Mucosa of stomach (tissue), 1 donor: Measurements from ENCODE around the gene KRT13.

Experiments
- H3K27me3 ChIP-seq: one replicate; pipeline ENCODE4 v1.7.0; 2013; ENCODE audit warnings: mild to moderate bottlenecking, low read length; ENCODE audit not compliant: control insufficient read depth, insufficient read depth
- H3K36me3 ChIP-seq: one replicate; pipeline ENCODE4 v1.7.0; 2013; ENCODE audit warnings: low read length; ENCODE audit not compliant: control insufficient read depth, insufficient read depth
- H3K4me1 ChIP-seq: one replicate; pipeline ENCODE4 v1.7.0; 2013; ENCODE audit warnings: mild to moderate bottlenecking, low read length; ENCODE audit not compliant: control insufficient read depth, insufficient read depth
- H3K4me3 ChIP-seq: one replicate; pipeline ENCODE4 v1.7.0; 2013; ENCODE audit warnings: low read length
- H3K9ac ChIP-seq: one replicate; pipeline ENCODE4 v1.7.0; 2013; ENCODE audit warnings: mild to moderate bottlenecking, low read length, moderate library complexity
- H3K9me3 ChIP-seq: one replicate; pipeline ENCODE4 v1.7.0; 2013; ENCODE audit warnings: mild to moderate bottlenecking, low read length, moderate library complexity; ENCODE audit not compliant: control insufficient read depth
- donor health status: Pancreatic carcinoma.

KRT13 gene

DNA sequence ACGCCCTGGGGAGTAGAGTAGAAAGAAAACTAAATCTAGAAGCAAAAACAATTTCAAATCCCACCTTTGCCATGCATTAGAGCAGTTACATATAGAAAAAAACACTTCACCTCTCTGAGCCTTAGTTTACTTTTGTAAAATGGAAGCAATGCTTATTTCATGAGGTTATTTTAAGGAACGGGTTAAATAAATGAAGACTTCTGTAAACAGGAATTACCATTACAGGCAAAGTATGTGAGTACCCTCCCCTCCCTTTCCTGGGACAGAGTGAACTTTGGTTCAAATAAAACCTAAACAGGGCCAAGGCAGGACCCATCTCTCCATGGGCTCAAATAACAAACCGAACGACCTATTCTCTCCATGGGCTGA lies 17.8 kb upstream of the KRT13 start:
- H3K4me3 ChIP-seq, result peak overlapping the region; percentile 9
- H3K9ac ChIP-seq, result peak overlapping the region; percentile 40
- no peaks in the 10 kb centered on the region for H3K9me3 ChIP-seq
- peaks cover 67% of the 10 kb centered on the region for H3K4me1 ChIP-seq
- peaks cover 28% of the 10 kb centered on the region for H3K36me3 ChIP-seq
- H3K27me3 ChIP-seq, result peaks cover 14% of the 10 kb centered on the region

DNA sequence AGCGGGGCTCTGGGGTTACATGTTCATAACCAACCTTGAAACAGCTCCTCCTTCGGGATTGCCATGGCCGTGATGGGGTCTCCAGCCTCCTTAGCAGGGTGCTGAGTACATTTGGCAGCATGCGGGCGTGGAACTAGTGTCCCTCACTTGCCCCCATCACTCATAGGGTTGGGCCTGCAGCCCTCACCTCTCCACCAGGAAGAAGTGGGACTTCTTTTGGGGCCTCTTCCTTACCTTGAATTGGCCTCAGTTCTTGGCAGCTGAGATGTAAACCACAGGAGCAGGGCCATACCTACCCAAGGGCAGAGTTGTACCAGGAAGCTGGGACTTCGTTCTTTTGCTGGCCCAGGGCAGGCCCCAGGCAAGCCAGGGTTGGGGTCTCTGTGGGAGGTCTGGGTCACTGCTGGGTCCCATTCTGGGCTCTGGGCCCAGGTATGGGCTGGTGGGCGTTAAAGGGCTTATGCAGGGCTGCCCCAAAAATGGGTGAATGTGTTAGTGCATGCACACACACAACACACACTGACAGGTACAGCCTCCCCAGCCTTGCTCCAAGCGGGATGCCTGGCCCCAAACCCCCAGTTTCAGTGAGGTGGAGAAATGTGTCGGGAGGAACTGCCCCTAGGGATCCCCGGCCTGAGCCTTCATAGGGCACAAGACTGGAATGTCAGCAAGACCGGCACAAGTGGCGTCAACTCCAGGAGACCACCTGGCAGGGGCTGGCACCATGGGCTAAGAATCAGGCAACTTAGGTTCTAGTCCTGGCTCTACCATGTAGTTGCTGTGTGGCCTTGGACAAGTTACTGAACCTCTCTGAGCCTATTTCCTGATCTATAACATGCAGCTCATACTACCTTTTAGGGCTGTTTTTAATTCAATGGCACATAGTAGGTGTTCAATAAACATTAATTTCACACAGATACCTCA lies 17.2 kb upstream of the KRT13 start:
- H3K4me3 ChIP-seq, result peak overlapping the region; percentile 12
- peaks cover 9% of the 10 kb centered on the region for H3K27me3 ChIP-seq
- H3K9ac ChIP-seq, result peak overlapping the region; percentile 28
- H3K36me3 ChIP-seq, result peaks cover 28% of the 10 kb centered on the region
- H3K4me1 ChIP-seq, result peaks cover 66% of the 10 kb centered on the region
- no peaks in the 10 kb centered on the region for H3K9me3 ChIP-seq

DNA sequence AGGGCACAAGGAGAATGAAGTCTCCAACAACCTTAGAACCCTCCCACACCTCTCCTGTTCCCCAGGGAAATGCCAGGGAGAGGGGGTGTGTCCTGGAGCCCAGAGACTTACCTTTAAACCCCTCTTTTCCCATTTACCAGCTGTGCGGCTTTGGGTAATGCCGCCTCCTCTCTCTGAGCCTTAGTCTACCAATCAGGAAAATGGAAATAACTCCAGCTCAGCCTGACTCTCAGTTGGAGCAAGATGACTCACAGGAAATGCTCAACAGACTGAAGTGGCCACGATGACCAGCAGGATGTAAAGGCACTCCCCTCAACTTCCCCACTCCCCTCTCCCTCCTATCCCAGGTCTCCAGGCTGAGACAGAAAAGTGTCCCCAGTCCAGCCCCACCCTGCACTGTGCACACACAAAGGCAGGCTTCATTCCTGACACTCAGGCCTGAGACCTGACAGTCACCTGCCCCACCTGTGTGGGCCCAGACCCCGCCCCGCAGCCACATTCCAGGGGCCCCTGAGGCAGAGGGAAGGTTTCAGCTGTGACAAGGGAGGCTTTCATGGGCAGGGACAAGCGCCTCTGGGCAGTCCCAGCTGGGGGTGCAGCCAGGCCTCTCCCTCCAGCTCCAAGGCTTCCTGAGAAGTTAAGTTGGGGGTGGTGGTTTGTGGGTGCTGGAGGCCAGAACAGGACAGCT lies 16.3 kb upstream of the KRT13 start:
- Histone ChIP-seq H3K4me3 (no peak overlapping the region), H3K9ac (peak overlapping the region; percentile 2), H3K9me3 (no peaks in the 10 kb centered on the region), H3K27me3 (peaks cover under 1% of the 10 kb centered on the region), H3K4me1 (peaks cover 63% of the 10 kb centered on the region), H3K36me3 (peaks cover 22% of the 10 kb centered on the region)

DNA sequence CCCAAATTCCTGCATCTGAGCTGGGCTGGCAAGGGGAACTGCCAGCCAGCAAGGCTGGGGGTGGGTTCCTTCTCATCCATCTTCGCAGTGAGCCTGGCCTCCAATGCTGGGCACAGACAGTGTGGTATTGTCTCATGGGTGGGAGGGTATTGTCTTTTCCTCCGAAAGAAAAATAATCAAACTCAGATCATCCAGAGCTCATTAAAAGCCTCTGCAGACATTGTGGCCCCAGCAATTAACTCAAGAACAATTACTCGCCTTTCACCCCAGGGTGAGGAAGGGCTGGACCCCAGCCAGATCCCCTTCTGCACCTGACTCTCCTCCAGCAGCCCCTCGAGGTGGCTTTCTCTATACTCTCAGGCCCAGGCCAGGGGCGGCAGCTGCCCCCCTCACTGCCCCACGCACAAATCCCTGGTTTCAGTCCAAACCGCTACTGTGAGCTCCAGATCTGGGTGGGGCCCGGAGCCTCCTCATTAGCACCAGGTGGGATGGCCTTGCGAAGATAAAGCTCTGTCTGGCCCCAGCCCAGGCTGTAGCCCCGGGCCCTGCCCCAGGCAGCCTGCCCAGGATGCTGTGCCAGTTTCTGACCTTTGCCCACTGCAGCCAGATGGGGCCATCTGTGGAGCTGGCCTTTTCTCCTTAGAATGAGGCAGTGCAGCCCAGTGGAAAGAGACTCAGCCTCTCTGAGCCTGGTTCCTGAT lies 15.6 kb upstream of the KRT13 start:
- Histone ChIP-seq H3K9ac (peak overlapping the region; percentile 2), H3K4me1 (peaks cover 63% of the 10 kb centered on the region), H3K9me3 (no peaks in the 10 kb centered on the region), H3K27me3 (no peaks in the 10 kb centered on the region), H3K4me3 (no peak overlapping the region), H3K36me3 (peaks cover 21% of the 10 kb centered on the region)

DNA sequence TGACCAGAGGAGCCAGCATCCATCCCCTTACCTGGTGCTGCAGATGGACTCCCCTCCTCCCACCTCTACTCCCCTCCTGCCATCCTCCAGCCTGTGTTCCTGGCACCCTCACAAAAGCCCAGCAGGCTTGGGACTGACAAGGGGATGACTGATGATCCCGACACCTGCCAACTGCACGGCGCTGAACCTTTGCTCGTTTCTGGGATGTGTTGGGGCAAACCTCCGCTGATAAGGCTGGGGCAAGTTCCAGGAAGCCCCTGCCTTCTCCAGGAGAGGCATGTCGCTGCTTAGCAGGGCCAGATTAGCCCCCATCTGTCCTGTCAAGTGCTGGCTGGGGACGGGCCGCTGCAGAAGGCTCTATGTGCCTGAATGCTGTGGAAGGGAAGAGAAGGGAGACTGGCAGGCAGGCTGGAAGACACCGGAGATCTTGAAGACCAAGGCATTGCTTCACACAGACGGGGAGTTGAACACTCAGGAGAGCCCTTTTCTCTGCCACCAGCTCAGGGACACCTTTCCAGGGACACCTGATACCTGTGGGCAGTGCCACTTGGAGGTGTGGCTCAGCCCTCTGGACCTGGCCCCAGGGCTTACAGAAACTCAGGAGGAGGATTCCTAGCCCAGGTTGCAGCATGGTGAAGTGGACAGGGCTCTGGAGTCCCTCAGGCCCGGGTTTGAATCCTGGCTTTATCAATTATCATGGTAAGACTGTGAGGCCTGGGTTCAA lies 14.3 kb upstream of the KRT13 start:
- Histone ChIP-seq H3K9me3 (no peaks in the 10 kb centered on the region), H3K4me1 (peaks cover 53% of the 10 kb centered on the region), H3K36me3 (peaks cover 15% of the 10 kb centered on the region), H3K9ac (no peak overlapping the region), H3K4me3 (no peak overlapping the region), H3K27me3 (no peaks in the 10 kb centered on the region)

DNA sequence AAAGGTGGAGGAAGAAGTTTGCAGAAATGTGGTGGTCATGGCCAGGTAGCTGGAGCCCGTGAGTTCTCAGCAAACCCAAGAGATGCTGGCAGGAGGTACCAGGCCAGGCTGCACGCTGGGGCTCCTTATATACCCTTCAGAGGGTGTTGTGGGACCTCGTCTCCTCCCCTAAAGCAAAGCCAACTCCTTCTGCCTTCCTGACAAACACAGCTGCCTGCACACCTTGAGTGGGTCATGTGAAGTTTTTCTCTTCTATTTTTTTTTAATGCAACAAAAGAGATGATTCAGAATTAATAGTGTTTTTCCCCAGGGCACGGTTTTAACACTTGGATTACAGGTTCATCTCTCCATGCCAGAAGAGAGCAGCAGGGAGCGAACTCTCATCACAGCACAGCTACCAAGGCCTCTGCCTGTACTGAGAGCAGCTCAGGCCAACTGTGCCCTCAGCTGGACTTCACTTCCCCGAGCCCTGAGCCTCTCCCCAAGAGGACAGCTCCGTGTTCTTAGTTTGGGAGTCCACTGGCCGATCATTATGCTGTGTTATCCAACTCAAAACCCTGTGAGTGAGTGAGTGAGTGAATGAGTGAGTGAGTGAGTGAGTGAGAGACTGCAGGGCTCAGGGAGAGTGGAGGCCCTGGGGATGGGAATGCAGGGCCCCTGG lies 13.5 kb upstream of the KRT13 start, which contains the start of gene KRT15:
Gene KRT15 (minus strand): TSS at position 102 of the 661 bp plus-strand sequence. CDS start 63 bp downstream, at position 39.
- Histone ChIP-seq H3K36me3 (peaks cover 13% of the 10 kb centered on the region), H3K9ac (no peak within 1 kb of the TSS), H3K27me3 (no peaks in the 10 kb centered on the region), H3K4me1 (peaks cover 45% of the 10 kb centered on the region), H3K4me3 (no peak within 1 kb of the TSS), H3K9me3 (no peaks in the 10 kb centered on the region)

DNA sequence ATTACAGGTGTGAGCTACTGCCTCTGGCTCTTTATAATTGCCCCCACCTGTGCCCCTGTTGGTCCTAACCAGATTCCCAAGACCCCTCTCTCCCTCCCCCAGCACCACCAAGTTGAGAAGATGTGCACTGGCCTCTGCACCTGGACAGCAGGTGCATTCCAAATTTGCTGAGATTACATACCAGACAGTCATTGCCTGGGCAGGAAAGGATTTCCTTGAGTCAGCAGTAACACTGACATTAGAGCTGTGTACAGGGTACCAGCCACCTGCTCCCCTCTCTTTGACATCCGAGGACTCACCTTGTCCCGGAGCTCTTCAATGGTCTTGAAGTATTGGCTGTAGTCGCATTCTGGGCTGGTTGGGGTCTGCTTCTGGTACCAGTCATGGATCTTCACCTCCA lies 12.6 kb upstream of the KRT13 start:
- Histone ChIP-seq H3K4me3 (no peak overlapping the region), H3K36me3 (peaks cover 5% of the 10 kb centered on the region), H3K9me3 (no peaks in the 10 kb centered on the region), H3K27me3 (no peaks in the 10 kb centered on the region), H3K9ac (no peak overlapping the region), H3K4me1 (peaks cover 36% of the 10 kb centered on the region)

DNA sequence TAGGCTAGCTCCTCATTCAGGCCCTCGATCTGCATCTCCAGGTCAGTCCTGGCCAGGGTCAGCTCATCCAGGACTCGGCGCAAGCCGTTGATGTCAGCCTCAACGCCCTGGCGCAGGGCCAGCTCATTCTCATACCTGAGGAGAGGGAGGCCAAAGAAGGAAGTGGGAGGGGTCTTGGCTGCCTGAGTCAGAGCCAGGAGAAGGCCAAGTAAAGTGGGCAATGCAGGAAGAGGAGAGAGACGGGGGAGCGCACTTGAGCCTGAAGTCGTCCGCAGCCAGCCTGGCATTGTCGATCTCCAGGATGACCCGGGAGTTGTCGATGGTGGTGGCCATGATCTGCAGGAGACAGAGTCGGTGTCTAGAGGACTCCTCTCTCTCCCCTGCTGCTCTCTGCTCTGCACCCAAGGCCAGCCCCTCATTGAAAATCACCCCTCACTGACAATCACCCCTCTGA lies 11.4 kb upstream of the KRT13 start:
- no peak overlapping the region for H3K4me3 ChIP-seq
- H3K4me1 ChIP-seq, result peaks cover 26% of the 10 kb centered on the region
- no peaks in the 10 kb centered on the region for H3K9me3 ChIP-seq
- H3K9ac ChIP-seq, result no peak overlapping the region
- H3K36me3 ChIP-seq, result no peaks in the 10 kb centered on the region
- H3K27me3 ChIP-seq, result no peaks in the 10 kb centered on the region

DNA sequence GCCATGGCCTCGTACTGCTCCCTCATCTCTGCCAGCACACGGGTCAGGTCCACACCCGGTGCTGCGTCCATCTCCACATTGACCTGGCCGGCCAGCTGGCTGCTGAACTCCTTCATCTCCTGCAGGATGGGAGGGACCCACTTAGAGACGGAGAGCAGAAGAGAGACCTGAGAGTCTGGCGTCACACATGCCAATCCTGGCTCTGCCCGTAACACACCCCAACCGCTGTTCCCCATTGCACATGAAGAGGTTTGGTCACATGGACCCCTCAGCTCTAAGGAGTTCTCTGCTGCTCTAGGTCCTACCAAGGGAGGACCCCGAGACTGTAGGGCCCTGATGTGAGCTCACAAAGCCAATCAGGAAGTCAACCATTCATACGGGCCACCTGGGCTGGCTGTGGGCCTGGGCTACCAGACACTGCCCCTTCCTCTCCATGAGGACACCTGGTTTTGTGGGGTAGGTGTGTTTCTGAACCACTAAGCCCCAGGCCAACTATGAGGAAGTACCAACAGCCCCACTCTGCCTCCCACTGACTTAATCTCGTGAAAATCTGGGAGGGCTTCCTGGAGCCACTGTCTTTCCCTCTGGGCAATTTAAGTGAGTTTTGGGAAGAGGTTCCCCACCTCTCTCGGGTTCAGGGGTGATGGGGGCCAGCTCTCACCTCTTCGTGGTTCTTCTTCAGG lies 10.9 kb upstream of the KRT13 start:
- no peak overlapping the region for H3K9ac ChIP-seq
- H3K4me3 ChIP-seq, result no peak overlapping the region
- peaks cover 26% of the 10 kb centered on the region for H3K4me1 ChIP-seq
- H3K9me3 ChIP-seq, result no peaks in the 10 kb centered on the region
- H3K27me3 ChIP-seq, result no peaks in the 10 kb centered on the region
- no peaks in the 10 kb centered on the region for H3K36me3 ChIP-seq

DNA sequence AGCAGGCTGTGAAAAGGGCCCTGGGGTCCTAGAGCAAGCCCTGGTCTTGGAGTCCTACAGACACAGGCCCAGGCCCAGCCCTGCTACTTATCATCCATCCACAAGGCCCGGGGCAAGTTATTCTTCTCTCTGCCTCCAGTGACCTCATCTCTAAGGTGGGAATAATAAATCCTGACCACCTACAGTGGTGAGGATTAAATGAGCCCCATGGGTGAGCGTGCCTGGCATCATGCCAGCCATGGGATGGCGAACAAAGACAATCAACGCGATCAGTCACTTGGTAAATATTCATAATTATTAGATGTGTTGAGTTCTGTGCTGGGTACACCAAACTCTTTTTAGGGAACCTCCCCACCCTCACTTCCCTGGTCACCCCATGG lies 7.7 kb upstream of the KRT13 start:
- Histone ChIP-seq H3K4me3 (no peak overlapping the region), H3K9me3 (no peaks in the 10 kb centered on the region)

More for the DNA sequence above, 7.7 kb upstream of the KRT13 start:
- H3K27me3 ChIP-seq, result no peaks in the 10 kb centered on the region
- peaks cover 23% of the 10 kb centered on the region for H3K4me1 ChIP-seq
- no peaks in the 10 kb centered on the region for H3K36me3 ChIP-seq
- no peak overlapping the region for H3K9ac ChIP-seq
